AG10803 (cell line): ENCODE measurements around the gene ANKFY1.
A peak's percentile ranks its signal among the peaks of the same experiment; 100 is the strongest.

Experiments used
- DNase-seq: peaks from one replicate; pipeline ENCODE4 v3.0.0; 2010; ENCODE audit warnings: low read depth
- H3K4me3 ChIP-seq: 2 replicates; pipeline ENCODE4 v1.5.1; 2011; ENCODE audit warnings: mild to moderate bottlenecking, low read length, control low read depth
- TF ChIP-seq, protein P1 (sequence below): conservative IDR thresholded peaks from 2 replicates; pipeline ENCODE4 v1.5.1; 2011; ENCODE audit warnings: mild to moderate bottlenecking, low read length, control low read depth, inconsistent platforms

The ANKFY1 gene

DNA sequence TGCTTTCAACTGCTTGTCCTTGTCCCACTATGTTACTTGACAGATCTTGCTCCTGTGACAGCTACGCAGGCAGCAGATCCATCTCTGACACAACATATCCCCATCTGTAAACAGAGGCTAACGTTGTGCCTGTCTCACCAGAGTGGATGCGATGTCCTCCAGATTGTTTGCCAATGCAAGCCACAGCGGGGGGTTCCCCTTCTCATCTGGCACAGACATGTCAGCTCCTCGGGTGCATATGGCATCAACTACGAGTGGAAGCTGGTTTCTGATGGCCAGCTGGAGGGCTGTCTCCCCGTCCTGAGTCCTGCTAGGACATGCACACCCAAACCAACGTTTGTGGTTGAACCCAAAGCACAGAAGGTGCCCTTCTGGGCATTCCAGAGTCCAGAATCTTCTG lies 81.7 kb downstream of the ANKFY1 start:
- DNase-seq = no peak
- TF ChIP-seq, protein P1, sequence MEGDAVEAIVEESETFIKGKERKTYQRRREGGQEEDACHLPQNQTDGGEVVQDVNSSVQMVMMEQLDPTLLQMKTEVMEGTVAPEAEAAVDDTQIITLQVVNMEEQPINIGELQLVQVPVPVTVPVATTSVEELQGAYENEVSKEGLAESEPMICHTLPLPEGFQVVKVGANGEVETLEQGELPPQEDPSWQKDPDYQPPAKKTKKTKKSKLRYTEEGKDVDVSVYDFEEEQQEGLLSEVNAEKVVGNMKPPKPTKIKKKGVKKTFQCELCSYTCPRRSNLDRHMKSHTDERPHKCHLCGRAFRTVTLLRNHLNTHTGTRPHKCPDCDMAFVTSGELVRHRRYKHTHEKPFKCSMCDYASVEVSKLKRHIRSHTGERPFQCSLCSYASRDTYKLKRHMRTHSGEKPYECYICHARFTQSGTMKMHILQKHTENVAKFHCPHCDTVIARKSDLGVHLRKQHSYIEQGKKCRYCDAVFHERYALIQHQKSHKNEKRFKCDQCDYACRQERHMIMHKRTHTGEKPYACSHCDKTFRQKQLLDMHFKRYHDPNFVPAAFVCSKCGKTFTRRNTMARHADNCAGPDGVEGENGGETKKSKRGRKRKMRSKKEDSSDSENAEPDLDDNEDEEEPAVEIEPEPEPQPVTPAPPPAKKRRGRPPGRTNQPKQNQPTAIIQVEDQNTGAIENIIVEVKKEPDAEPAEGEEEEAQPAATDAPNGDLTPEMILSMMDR = no peak
- no peak overlapping the region for H3K4me3 ChIP-seq

DNA sequence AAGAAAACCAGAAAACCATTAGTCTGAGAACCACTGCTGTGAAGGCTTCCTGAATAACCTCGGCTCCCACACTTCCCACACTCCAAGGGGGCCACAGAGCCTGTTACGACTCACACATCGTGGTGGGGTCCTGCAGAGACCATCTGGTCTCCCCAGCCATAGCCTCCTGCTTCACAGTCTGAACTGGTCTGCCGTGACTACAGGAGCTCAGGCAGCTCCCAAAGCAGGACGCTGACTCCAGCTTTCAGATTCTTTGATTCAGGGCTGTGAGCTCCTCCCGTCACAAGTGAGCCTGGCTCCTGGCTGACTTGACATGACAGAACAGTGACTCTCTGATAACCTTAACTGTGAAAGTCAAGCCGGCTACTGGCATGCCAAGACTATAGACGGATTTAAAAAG lies 83.0 kb downstream of the ANKFY1 start:
- DNase-seq = no peak
- TF ChIP-seq, protein P1 = no peak
- H3K4me3 ChIP-seq = no peak overlapping the region

DNA sequence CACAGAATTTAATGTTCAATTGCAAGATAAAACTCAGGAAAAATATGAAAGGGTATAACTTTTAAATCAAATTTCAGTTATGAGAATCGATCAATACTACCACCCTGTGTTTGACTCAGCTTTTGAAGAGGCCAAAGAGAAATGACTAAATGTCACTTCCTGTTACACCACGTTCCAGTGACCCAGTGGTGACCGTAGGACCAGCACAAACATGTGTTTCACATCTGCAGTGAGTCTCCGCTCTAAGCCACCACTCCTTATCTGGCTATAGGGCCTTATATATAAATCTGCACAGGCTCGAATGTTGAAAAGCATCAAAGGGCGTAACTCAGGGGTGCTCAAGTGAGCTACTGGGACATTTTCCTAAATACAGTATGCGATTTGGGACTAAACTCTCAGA lies 84.7 kb downstream of the ANKFY1 start:
- peak; percentile 26 for DNase-seq
- H3K4me3 ChIP-seq = no peak overlapping the region
- TF ChIP-seq, protein P1 = no peak

DNA sequence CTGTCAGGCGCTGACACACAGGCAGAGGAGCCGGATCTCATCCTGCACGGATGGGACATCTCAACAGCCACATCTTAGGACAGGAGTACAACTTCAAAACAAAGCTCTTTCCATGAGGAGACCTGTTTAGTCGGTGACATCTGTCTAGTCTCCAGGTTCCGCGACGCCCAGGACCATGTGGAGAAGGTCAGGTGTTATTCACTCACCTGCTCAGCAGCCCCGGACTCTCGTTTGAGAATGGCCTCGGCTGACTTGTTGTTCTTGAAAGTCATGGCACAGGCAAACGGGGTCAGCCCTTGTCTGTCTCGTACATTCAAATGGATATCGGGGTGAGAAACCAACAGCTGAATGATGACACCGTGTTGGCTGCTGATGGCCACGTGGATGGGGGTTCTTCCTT lies 85.1 kb downstream of the ANKFY1 start:
- H3K4me3 ChIP-seq = no peak overlapping the region
- no peak for DNase-seq
- TF ChIP-seq, protein P1 = no peak

DNA sequence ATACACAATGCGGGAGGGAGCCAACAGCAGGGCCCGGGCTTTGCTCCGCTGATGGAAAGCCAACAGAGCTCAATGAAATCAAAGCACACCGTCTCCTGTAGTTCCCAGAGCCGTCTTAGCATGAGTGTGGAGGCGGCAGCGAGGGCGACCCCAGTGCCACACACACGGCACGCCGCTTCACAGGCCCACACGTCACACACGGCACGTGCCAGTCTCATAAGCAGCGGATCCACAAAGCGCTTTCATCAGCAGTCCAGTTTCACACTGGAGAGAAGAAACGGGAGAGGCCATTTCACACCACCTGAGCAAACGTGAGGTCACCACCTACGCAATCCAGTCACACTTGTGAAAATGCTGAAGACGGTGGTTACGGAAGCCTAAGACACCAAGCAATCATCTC lies 86.0 kb downstream of the ANKFY1 start:
- no peak overlapping the region for H3K4me3 ChIP-seq
- DNase-seq = no peak
- TF ChIP-seq, protein P1 = no peak

DNA sequence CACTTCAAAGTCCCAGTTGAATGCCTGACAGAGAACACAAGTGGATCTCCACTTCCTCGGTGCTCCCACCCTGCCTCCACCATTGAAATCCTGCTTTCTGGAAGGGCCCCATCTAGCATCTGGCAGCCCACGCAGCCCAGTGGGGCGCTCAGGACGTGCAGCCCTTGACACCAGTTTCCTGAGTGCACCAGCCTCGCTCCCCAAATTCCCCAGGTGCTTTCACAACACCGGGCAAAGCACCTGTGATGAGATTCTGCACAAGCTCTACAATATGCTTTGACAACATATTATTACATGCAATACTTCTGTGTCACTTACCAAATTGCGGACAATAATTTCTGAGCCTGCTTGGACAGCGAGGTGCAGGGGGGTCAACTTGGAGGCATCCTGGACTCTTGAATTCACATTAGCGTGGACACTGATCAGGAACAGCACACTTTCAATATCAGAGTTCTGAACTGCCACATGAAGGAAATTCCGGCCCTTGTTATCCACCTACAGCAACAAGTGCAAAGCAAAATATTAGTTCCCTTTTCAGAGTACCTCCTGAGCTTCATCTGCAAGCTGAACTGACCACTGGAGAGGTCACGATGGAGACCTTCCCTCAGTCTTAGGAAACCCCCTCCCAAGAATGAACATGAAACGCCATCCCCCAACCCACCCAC lies 86.8 kb downstream of the ANKFY1 start:
- TF ChIP-seq, protein P1 = no peak
- DNase-seq = no peak
- H3K4me3 ChIP-seq = no peak overlapping the region

DNA sequence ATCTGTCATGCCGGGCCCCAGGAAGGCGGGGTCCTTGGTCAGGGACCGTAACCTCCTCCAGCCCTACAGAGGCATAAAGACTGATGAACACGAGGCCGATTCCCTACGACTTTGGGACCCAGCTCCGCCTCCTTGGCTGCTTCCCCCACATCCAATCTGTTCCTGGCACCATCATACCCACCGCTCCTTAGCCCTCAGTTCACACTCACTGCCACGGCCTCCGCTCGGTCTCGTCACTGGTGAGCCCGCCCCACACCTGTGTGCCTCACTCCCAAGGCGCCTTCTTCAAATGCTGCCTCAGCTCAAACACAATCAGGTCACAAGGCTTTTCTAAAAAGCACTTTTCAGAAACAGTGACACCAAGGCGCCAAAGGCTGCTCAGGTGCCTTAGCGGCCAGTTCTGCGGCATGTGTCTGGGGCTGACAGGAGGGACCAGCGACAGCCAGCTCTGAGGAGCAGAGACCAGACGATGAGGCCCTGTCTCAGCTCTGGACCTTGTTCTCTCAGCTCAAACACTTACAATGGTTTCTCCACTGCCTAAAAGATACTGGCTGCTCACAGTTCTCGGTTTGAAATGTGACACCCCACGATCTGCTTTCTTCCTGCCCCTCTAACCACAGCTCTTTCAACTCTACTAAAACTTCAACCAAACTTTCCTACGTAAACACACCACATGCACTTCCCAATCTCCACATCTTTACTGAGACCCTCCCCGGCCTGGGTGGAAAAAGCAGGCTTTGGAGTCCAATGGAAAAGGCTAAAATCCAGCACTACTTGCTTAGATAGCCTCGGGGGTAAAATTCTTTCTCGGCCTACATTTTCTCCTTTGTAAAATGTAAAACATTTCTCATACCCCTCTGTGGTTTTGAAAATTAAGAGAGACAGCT lies 87.6 kb downstream of the ANKFY1 start:
- TF ChIP-seq, protein P1 = no peak
- no peak for DNase-seq
- no peak overlapping the region for H3K4me3 ChIP-seq
